ENCODE results near the gene PA2G4.

The PA2G4 gene

GRCh38 chr12:56120158-56120846 is 15.9 kb downstream of the PA2G4 start:
- no peaks in the 10 kb centered on the region for H3K27me3 ChIP-seq
- no peak for TF ChIP-seq Cebpa-rat (IDR thresholded peaks at IDR 0.05)
- H4K20me1 ChIP-seq = peaks cover 9% of the 10 kb centered on the region; the same call in 1 of the 2 replicates
- H3K9me3 ChIP-seq = no peaks in the 10 kb centered on the region
- H3K4me2 ChIP-seq = peak overlapping the region; percentile 93
- H3K4me3 ChIP-seq = no peak overlapping the region
- peaks cover 28% of the 10 kb centered on the region for H3K4me1 ChIP-seq
- H3K9ac ChIP-seq = no peak overlapping the region; the same call in 1 of the 2 replicates
- no peak overlapping the region for H3K27ac ChIP-seq
- H3K36me3 ChIP-seq = peaks cover 25% of the 10 kb centered on the region

GRCh38 chr12:56121204-56121870 is 17.0 kb downstream of the PA2G4 start:
- TF ChIP-seq Cebpa-rat (IDR thresholded peaks at IDR 0.05) = no peak
- H3K9me3 ChIP-seq = no peaks in the 10 kb centered on the region
- no peak overlapping the region for H3K27ac ChIP-seq
- no peaks in the 10 kb centered on the region for H3K27me3 ChIP-seq
- H3K4me2 ChIP-seq = no peak overlapping the region
- H3K9ac ChIP-seq = 0 out of 2 replicates have a peak overlapping the region, but pooled peaks have one; percentile 15
- H4K20me1 ChIP-seq = peaks cover 9% of the 10 kb centered on the region; the same call in 1 of the 2 replicates
- H3K4me3 ChIP-seq = no peak overlapping the region
- H3K36me3 ChIP-seq = peaks cover 26% of the 10 kb centered on the region
- peaks cover 33% of the 10 kb centered on the region for H3K4me1 ChIP-seq

DNA sequence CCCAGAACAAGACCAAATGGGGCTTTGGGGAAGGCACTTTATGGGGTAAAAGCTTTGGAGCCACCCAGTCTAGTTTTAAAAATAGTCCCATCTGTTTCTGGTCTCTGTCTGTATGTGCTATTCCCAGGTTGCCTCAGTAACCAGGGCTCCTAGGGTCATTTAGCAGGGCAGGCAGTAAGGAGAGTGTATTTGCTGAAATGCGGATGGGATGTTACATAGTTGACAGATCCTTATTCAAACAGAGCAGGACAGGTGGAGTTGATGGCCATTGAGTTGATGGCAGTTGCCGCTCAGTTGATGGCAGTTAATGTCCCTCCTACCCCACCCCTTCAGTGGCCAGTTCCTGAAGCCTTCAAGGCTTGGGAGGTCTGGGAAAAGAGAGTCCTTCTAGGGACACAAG is 18.3 kb downstream of the PA2G4 start:
- H4K20me1 ChIP-seq = peaks cover 2% of the 10 kb centered on the region; the same call in 1 of the 2 replicates
- H3K27ac ChIP-seq = no peak overlapping the region
- H3K4me2 ChIP-seq = no peak overlapping the region
- no peaks in the 10 kb centered on the region for H3K9me3 ChIP-seq
- TF ChIP-seq Cebpa-rat (IDR thresholded peaks at IDR 0.05) = no peak
- no peaks in the 10 kb centered on the region for H3K27me3 ChIP-seq
- H3K36me3 ChIP-seq = peaks cover 26% of the 10 kb centered on the region
- H3K4me3 ChIP-seq = no peak overlapping the region
- peaks cover 46% of the 10 kb centered on the region for H3K4me1 ChIP-seq
- H3K9ac ChIP-seq = no peak overlapping the region

- Histone ChIP-seq H3K27ac (no peak overlapping the region), H3K27me3 (no peaks in the 10 kb centered on the region), H3K9ac (peak overlapping the region; percentile 26; the same call in 1 of the 2 replicates), H3K4me1 (peaks cover 42% of the 10 kb centered on the region), H4K20me1 (no peaks in the 10 kb centered on the region), H3K4me3 (no peak overlapping the region), H3K9me3 (no peaks in the 10 kb centered on the region), H3K36me3 (peaks cover 26% of the 10 kb centered on the region), H3K4me2 (no peak overlapping the region)
- TF ChIP-seq Cebpa-rat (IDR thresholded peaks at IDR 0.05) = no peak
Observed at GRCh38 chr12:56124133-56124532, 19.8 kb downstream of the PA2G4 start.

DNA sequence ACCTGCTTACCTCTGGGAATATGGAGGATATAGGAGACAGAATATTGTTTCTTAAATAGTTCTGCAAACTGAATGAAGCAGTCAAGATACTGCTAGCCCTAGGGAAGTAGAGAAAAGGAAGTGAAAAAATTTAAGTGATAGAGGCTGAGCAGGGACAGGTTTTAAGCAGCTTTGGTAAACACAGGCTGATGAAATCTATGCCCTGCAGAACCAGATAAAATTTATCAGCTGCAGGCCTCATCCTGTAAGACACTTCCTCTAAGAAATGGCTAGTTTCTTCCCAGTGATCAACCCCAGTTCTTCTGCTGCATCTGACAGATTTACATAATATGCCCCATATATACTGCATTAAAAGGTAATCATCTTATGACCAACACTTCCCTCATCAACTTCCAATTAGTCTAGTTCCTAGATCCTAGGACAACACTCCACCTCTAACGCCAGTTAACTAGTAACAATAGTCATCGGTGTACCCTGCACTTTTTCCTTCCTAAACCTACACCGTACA is 22.4 kb downstream of the PA2G4 start:
- peak overlapping the region; percentile 72 for H3K9ac ChIP-seq
- peak overlapping the region; percentile 64 for H3K27ac ChIP-seq
- no peaks in the 10 kb centered on the region for H3K9me3 ChIP-seq
- peaks cover 25% of the 10 kb centered on the region for H3K36me3 ChIP-seq
- H3K27me3 ChIP-seq = no peaks in the 10 kb centered on the region
- no peaks in the 10 kb centered on the region; the same call in 1 of the 2 replicates for H4K20me1 ChIP-seq
- H3K4me2 ChIP-seq = peak overlapping the region; percentile 90
- H3K4me1 ChIP-seq = peaks cover 54% of the 10 kb centered on the region
- peak overlapping the region; percentile 88; the same call in 1 of the 2 replicates for H3K4me3 ChIP-seq
- TF ChIP-seq Cebpa-rat (IDR thresholded peaks at IDR 0.05) = no peak

- peak overlapping the region; percentile 64 for H3K27ac ChIP-seq
- peak overlapping the region; percentile 72 for H3K9ac ChIP-seq
- peaks cover 28% of the 10 kb centered on the region for H3K36me3 ChIP-seq
- no peaks in the 10 kb centered on the region for H3K9me3 ChIP-seq
- H3K4me1 ChIP-seq = peaks cover 59% of the 10 kb centered on the region
- H3K4me3 ChIP-seq = peak overlapping the region; percentile 88
- H3K27me3 ChIP-seq = no peaks in the 10 kb centered on the region
- peak overlapping the region; percentile 90 for H3K4me2 ChIP-seq
- TF ChIP-seq Cebpa-rat (IDR thresholded peaks at IDR 0.05) = no peak
- no peaks in the 10 kb centered on the region; the same call in 1 of the 2 replicates for H4K20me1 ChIP-seq
Observed at GRCh38 chr12:56127485-56127887, 23.1 kb downstream of the PA2G4 start.

DNA sequence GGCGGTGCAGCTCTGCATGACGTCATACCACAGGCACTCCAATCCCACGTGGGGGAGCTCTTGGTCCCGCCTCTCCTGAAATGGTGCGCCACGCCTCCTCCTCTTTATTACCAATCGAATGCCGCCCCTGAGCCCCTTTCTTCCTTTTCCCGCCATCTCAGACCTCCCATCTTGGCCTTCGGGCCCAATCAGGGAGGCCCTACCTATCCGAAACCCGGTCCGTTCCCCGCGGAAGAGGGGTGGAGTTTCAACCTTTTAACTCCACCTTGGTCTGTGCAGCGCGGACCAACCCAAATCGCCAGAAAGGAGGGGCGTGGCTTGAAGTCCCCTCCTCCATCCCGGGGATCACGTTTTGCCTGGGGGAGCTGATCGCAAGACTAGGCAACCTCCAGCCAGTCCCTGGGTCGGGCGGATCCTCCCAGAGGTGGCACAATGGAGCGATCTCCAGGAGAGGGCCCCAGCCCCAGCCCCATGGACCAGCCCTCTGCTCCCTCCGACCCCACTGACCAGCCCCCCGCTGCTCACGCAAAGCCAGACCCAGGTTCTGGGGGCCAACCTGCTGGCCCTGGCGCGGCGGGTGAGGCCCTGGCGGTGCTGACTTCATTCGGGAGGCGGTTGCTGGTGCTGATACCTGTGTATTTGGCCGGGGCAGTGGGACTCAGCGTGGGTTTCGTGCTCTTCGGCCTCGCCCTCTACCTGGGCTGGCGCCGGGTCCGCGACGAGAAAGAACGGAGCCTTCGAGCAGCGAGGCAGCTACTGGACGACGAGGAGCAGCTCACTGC is 23.7 kb downstream of the PA2G4 start, which contains the start of gene ESYT1:
Gene ESYT1, plus strand, starts transcription at position 380 of the 782 bp plus-strand sequence. Its CDS starts 53 bp downstream, at position 433.
- Histone ChIP-seq H3K4me3 (peak within 1 kb of the TSS; percentile 88), H3K4me1 (peaks cover 59% of the 10 kb centered on the region), H3K27me3 (no peaks in the 10 kb centered on the region), H3K4me2 (peak within 1 kb of the TSS; percentile 98), H3K9me3 (no peaks in the 10 kb centered on the region), H3K27ac (peak within 1 kb of the TSS; percentile 85), H3K9ac (peak within 1 kb of the TSS; percentile 88), H4K20me1 (no peaks in the 10 kb centered on the region; the same call in 1 of the 2 replicates), H3K36me3 (peaks cover 33% of the 10 kb centered on the region)
- no peak for TF ChIP-seq Cebpa-rat (IDR thresholded peaks at IDR 0.05)

DNA sequence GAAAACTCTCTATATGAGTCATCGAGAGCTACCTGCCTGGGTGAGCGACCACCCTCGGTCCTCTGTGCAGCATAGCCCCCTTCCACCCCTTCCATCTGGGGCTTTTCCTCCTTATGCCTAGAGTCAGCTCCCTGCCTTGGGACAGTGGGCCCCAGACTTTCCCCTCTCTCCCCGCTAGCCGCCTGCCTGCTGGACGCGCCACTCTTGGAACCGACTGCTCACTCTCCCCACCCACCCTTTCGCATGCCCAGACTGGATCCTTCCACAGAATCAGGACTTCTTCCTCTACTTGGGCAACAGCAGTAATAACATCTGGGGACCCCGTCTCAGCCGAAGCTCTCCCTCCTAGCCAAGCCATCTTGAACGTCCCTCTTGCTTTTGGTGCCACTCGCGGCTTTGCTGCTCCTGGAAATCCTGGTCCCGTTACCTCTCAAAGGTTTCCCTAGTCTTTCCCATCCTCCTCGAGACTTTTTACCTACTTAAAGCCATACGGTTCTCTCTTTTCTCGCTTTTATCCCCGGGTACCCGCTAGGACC is 24.4 kb downstream of the PA2G4 start:
- TF ChIP-seq Cebpa-rat (IDR thresholded peaks at IDR 0.05) = no peak

More for the DNA sequence above, 24.4 kb downstream of the PA2G4 start:
- Histone ChIP-seq H3K9ac (peak overlapping the region; percentile 88), H3K4me2 (peak overlapping the region; percentile 98), H3K4me1 (peaks cover 59% of the 10 kb centered on the region), H3K4me3 (peak overlapping the region; percentile 88), H4K20me1 (no peaks in the 10 kb centered on the region; the same call in 1 of the 2 replicates), H3K9me3 (no peaks in the 10 kb centered on the region), H3K27me3 (no peaks in the 10 kb centered on the region), H3K27ac (peak overlapping the region; percentile 85), H3K36me3 (peaks cover 40% of the 10 kb centered on the region)

Data from BLaER1 (cell line).